Skeletal muscle satellite cell (primary cell): Measurements from ENCODE around the gene NAA80.
A peak's percentile ranks its signal among the peaks of the same experiment; 100 is the strongest.
"Not testable (repeated sequence)": the region's sequence is repeated elsewhere in the genome, so short reads cannot be mapped to it uniquely, and the experiment has no call there.

ENCODE experiments used
- H3K27me3 ChIP-seq: 2 replicates; pipeline ENCODE4 v1.7.0; 2013; ENCODE audit warnings: low read length; ENCODE audit not compliant: control insufficient read depth, insufficient read depth
- H3K36me3 ChIP-seq: 2 replicates; pipeline ENCODE4 v1.7.0; 2013; ENCODE audit warnings: mild to moderate bottlenecking, control low read depth, low read length; ENCODE audit not compliant: insufficient read depth
- H3K4me1 ChIP-seq: 2 replicates; pipeline ENCODE4 v1.7.0; 2013; ENCODE audit warnings: low read length; ENCODE audit not compliant: control insufficient read depth, insufficient read depth
- H3K4me2 ChIP-seq: 2 replicates; pipeline ENCODE4 v1.7.0; 2013; ENCODE audit warnings: mild to moderate bottlenecking, low read length
- H3K4me3 ChIP-seq: 2 replicates; pipeline ENCODE4 v1.7.0; 2013; ENCODE audit warnings: low read length
- H3K9ac ChIP-seq: 2 replicates; pipeline ENCODE4 v1.7.0; 2013; ENCODE audit warnings: mild to moderate bottlenecking, low read depth, low read length, moderate library complexity
- H3K9me3 ChIP-seq: replicated peaks from 2 replicates; pipeline ENCODE4 v1.7.0; 2013; ENCODE audit warnings: mild to moderate bottlenecking, control low read depth, low read length

NAA80 gene

DNA sequence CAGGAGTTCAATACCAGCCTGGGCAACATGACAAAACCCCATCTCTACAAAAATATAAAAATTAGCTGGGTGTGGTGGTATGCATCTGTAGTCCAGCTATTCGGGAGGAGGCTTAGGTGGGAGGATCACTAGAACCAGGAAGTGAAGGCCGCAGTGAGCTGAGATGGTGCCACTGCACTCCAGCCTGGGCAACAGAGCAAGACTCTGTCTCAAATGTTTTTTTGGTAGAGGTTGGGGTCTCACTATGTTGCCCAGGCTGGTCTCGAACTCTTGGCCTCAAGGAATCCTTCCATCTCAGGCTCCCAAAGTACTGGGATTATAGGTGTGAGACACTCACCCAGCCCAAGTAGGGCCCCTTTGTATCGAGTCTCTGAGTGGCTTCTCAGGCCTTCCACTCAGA lies 5.1 kb downstream of the NAA80 start:
- Histone ChIP-seq H3K4me2 (no peak overlapping the region), H3K36me3 (peaks cover 13% of the 10 kb centered on the region), H3K4me1 (peaks cover 17% of the 10 kb centered on the region), H3K9ac (no peak overlapping the region), H3K9me3 (no peaks in the 10 kb centered on the region), H3K27me3 (no peaks in the 10 kb centered on the region), H3K4me3 (no peak overlapping the region)

DNA sequence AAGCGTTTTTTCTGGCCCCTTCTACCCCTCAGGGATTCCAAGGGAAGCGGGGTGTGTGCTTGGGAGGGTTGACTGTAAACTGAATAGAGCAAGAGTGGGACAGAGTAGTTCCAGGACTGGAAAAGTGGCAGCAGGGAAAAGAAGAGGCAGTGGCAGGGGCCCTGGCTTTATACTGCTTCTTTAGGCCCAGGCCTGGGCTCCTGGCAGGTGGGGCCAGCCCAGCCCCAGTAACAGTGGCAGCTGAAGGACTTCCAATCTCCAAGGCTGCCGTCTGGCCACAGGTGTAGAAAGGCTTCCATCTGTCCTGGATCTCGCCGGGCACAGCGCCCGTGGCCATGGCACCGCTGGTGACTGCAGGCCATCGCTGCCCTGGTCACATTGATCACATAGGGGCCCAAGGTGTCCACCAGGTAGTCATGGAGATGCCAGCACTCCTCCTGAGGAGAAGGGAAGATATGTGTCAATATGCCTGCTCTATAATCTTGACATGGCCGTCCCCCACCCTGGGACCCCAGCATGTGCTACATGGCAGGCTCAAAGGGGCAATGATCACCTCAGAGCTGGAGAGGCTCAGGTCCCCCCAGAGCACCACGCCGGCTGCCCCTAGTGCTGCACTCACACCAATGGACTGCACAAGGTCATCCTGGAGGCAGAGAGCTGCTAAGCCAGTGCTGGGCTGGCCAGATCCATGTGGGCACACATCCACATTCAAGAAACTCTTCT lies 6.0 kb downstream of the NAA80 start:
- Histone ChIP-seq H3K36me3 (peaks cover 19% of the 10 kb centered on the region), H3K27me3 (no peaks in the 10 kb centered on the region), H3K9me3 (no peaks in the 10 kb centered on the region), H3K4me1 (peaks cover 9% of the 10 kb centered on the region), H3K4me3 (peak overlapping the region; percentile 66), H3K4me2 (peak overlapping the region; percentile 86), H3K9ac (peak overlapping the region; percentile 66)

DNA sequence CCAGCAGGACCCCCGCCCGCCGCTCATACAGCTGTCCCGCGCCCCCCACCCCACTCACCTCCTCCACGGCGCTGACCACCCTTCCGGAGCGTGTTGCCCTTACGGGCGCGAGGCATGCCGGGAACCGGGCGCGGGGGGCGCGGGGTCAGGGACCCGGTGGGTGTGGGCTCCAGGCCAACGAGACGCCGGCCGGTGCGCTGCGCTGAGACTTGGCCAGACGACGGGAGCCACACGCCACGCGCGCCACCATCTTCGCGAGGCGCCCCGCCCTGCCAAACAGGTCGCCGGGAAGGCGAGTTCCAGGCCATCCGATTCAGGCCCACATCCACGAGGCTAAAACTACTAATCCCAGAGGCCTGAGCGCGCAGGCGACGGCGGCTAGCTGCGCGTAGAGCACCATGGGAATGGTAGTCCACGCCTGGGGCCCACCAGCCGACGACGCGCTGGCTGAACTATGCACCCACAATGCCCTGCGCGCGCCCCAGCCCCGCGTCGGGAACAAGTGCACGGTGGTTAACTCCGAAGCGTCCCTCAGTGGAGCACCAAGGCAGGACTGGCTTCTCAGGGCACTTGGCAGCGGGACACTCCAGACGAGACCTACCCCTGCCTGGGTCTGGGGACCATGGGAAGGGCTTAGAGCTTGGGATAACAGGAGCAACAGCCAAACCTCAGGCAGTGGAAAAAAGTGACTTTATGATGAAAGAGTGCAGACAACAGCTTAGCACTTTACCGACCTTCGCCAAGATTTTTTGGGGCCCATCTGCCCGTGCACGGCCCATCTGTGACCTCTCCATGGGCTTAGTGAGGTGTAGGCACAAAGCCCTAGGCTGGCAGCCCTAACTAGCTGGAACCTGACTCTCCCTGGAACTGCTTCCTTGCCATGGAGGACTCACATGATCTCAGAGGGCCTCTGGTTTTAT lies 6.8 kb downstream of the NAA80 start, which contains the start of gene IFRD2:
Gene IFRD2 (minus strand): TSS at position 271 of the 920 bp plus-strand sequence. CDS start 155 bp downstream, at position 116.
- Histone ChIP-seq H3K4me1 (peaks cover 6% of the 10 kb centered on the region), H3K36me3 (peaks cover 27% of the 10 kb centered on the region), H3K4me3 (peak within 1 kb of the TSS; percentile 85), H3K9me3 (no peaks in the 10 kb centered on the region), H3K4me2 (peak within 1 kb of the TSS; percentile 91), H3K9ac (peak within 1 kb of the TSS; percentile 88), H3K27me3 (no peaks in the 10 kb centered on the region)

- peak overlapping the region; percentile 91 for H3K4me2 ChIP-seq
- no peak overlapping the region for H3K4me3 ChIP-seq
- H3K9ac ChIP-seq, result no peak overlapping the region
- H3K36me3 ChIP-seq, result peaks cover 38% of the 10 kb centered on the region
- no peaks in the 10 kb centered on the region for H3K9me3 ChIP-seq
- H3K4me1 ChIP-seq, result peaks cover 6% of the 10 kb centered on the region
- no peaks in the 10 kb centered on the region for H3K27me3 ChIP-seq
Observed at GRCh38 chr3:50290161-50290641, 9.0 kb downstream of the NAA80 start.

GRCh38 chr3:50289130-50289529 lies 10.1 kb downstream of the NAA80 start:
- no peaks in the 10 kb centered on the region for H3K27me3 ChIP-seq
- no peak overlapping the region for H3K9ac ChIP-seq
- H3K4me3 ChIP-seq, result no peak overlapping the region
- no peaks in the 10 kb centered on the region for H3K9me3 ChIP-seq
- H3K36me3 ChIP-seq, result peaks cover 38% of the 10 kb centered on the region
- no peak overlapping the region for H3K4me2 ChIP-seq
- H3K4me1 ChIP-seq, result peaks cover 6% of the 10 kb centered on the region

DNA sequence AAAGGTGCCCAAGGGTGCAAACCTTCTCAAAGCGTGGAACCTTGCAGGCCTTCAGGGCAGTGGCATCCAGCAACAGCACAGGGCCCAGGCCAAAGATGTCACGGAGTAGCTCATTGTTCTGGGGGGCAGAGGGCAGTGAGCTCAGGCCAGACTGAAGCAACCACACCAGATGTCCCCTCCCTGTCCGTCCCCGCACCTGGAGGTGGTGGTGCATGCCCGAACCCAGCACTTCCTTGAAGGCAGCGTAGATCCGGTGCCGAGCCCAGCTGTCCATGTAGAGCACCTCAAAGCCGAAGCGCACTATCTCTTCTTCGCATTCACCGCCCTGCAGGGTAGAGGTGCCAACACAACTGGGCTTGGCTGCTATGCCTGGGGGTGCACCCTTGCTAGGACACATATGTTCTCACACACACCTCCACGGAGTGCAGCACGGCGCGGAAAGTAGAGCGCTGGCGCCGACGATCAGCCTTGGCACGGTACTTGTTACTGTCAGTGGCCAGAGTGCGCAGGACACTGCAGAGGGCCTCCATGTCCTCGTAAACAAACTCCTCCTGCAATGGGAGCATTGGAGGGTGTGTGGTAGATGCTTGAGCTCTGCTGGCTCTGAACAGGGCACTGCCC lies 10.7 kb downstream of the NAA80 start:
- Histone ChIP-seq H3K4me1 (peaks cover 6% of the 10 kb centered on the region), H3K9ac (no peak overlapping the region), H3K4me3 (no peak overlapping the region), H3K27me3 (no peaks in the 10 kb centered on the region), H3K4me2 (no peak overlapping the region), H3K36me3 (peaks cover 38% of the 10 kb centered on the region), H3K9me3 (no peaks in the 10 kb centered on the region)

GRCh38 chr3:50287262-50287661 lies 11.9 kb downstream of the NAA80 start:
- peaks cover 38% of the 10 kb centered on the region for H3K36me3 ChIP-seq
- no peaks in the 10 kb centered on the region for H3K9me3 ChIP-seq
- no peak overlapping the region for H3K4me2 ChIP-seq
- H3K9ac ChIP-seq, result no peak overlapping the region
- no peak overlapping the region for H3K4me3 ChIP-seq
- H3K27me3 ChIP-seq, result no peaks in the 10 kb centered on the region
- H3K4me1 ChIP-seq, result no peaks in the 10 kb centered on the region

DNA sequence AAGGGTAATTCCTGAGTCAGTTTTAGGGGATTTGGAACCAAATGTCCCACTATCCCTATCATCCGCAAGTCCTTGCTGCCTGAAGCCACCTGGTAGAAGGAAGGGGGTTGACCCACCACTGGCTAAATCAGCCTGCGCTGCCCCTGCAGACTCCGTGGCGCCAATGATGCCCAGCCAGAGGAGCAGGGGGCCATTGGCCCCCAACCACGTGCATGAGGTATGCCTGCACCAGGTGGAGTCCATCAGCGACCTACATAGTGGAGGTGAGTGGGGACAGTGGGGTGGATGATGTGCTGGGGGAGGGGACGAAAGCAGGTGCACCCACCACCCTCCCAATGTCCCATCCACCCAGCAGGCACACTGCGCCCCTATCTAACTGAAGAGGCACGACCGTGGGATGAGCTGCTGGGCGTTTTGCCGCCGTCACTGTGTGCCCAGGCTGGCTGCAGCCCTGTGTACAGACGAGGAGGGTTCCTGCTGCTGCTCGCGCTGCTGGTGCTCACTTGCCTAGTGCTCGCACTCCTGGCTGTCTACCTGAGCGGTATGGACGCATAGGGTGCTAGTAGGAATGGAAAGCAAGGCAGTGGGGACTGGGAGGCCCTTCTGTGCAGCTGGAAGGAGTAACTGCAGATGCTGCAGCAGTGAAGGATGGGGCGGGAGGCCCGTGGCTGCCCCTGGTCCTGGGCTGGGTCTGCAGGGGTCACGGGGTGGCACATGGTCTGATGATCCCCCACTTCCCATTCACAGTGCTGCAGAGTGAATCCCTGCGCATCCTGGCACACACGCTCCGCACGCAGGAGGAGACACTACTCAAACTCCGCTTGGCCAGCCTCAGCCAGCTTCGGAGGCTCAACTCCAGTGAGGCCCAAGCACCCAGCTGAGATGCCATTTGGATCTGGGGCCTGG lies 12.6 kb downstream of the NAA80 start:
- Histone ChIP-seq H3K4me2 (no peak overlapping the region), H3K9ac (no peak overlapping the region), H3K4me1 (no peaks in the 10 kb centered on the region), H3K36me3 (peaks cover 38% of the 10 kb centered on the region), H3K9me3 (no peaks in the 10 kb centered on the region), H3K27me3 (no peaks in the 10 kb centered on the region), H3K4me3 (no peak overlapping the region)

GRCh38 chr3:50284121-50284520 lies 15.1 kb downstream of the NAA80 start:
- H3K36me3 ChIP-seq, result peaks cover 26% of the 10 kb centered on the region
- H3K4me2 ChIP-seq, H3K9me3 ChIP-seq, H3K9ac ChIP-seq, H3K4me3 ChIP-seq, H3K4me1 ChIP-seq, H3K27me3 ChIP-seq: not testable (repeated sequence)

DNA sequence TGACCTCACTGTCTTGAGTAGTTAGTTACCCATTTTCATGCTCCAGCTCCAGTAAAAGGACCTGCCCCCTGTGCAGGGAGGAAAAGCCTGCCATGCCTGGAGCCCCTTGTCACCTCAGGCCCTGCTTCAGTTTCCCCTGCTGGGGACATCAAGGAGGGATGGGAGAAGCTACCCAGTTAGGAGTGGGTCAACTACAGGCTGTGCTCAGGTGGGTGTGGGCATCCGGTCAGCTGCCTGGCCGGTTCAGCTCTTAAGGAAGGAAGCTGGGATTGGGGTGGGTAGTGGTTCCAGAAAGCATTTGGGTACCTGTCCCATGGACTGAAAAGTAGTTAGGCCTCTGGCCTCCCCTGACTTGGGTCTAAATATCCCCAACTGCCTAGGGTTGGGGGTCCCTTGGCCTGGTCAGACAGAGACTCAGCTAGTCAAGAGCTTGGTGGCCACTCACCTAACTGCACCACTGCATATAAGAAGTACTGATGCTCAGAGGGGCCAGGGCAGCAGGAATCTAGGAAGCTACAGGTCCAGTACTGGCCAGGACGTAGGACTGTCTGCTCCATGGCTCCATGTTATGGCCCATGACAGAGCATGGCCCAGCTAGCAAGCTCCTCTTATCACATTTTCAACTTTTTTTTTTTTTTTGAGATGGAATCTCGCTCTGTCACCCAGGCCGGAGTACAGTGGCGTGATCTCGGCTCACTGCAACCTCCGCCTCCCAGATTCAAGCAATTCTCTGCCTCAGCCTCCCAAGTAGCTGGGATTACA lies 19.8 kb downstream of the NAA80 start:
- H3K4me1 ChIP-seq, result no peaks in the 10 kb centered on the region
- H3K27me3 ChIP-seq, result no peaks in the 10 kb centered on the region
- no peaks in the 10 kb centered on the region for H3K36me3 ChIP-seq
- no peak overlapping the region for H3K4me2 ChIP-seq
- H3K9ac ChIP-seq, result no peak overlapping the region
- H3K9me3 ChIP-seq, result no peaks in the 10 kb centered on the region
- H3K4me3 ChIP-seq, result no peak overlapping the region
